SK-N-SH (cell line): ENCODE results near the gene CERS6.

Experiments used
- EP300 ChIP-seq, 2 experiments: IDR thresholded peaks; 2 replicates each; pipeline versions ENCODE4 v1.4.0 to v1.6.1; 2012; ENCODE audit warnings: borderline replicate concordance in 1 of 2, low read depth in 1 of 2, low read length in 1 of 2
- SMC3 ChIP-seq: IDR thresholded peaks from 2 replicates; pipeline ENCODE4 v1.6.1; 2012; ENCODE audit warnings: low read depth, low read length, improper control_type of control experiment
- YY1 ChIP-seq: IDR thresholded peaks from 2 replicates; pipeline ENCODE4 v1.4.0; 2012; ENCODE audit warnings: low read depth, mild to moderate bottlenecking
- TF ChIP-seq, protein P1 (sequence below): IDR thresholded peaks from 2 replicates; pipeline ENCODE4 v1.4.0; 2012; ENCODE audit warnings: low read depth
- TF ChIP-seq, protein P2 (sequence below): fragments of 200-600 bp; sonication (generic); IDR thresholded peaks from 2 replicates; pipeline ENCODE4 v1.6.1; 2017; ENCODE audit warnings: antibody characterized with exemption, mild to moderate bottlenecking, moderate library complexity

DNA sequence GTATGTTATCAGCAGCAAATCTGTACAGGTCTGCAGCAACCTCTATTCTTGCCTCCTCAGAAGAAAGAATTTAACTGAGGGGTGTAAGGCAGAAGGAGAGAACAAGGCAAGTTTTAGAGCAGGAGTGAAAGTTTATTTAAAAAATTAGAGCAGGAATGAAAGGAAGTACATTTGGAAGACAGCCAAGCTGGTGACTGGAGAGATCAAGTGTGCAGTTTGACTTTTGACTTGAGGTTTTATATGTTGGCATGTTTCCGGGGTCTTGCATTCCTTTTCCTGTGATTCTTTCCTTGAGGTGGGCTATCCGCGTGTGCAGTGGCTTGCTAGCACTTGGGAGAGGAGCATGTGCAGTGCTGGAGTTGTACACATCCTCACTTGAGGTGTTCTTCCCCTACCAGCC lies 16.5 kb upstream of the CERS6 start:
- TF ChIP-seq, protein P1, sequence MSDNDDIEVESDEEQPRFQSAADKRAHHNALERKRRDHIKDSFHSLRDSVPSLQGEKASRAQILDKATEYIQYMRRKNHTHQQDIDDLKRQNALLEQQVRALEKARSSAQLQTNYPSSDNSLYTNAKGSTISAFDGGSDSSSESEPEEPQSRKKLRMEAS: no peak
- no peak for TF ChIP-seq EP300 (IDR thresholded peaks at IDR 0.05; ENCODE audit: borderline replicate concordance in 1 of 2, low read depth in 1 of 2, low read length in 1 of 2)
- TF ChIP-seq, protein P2, sequence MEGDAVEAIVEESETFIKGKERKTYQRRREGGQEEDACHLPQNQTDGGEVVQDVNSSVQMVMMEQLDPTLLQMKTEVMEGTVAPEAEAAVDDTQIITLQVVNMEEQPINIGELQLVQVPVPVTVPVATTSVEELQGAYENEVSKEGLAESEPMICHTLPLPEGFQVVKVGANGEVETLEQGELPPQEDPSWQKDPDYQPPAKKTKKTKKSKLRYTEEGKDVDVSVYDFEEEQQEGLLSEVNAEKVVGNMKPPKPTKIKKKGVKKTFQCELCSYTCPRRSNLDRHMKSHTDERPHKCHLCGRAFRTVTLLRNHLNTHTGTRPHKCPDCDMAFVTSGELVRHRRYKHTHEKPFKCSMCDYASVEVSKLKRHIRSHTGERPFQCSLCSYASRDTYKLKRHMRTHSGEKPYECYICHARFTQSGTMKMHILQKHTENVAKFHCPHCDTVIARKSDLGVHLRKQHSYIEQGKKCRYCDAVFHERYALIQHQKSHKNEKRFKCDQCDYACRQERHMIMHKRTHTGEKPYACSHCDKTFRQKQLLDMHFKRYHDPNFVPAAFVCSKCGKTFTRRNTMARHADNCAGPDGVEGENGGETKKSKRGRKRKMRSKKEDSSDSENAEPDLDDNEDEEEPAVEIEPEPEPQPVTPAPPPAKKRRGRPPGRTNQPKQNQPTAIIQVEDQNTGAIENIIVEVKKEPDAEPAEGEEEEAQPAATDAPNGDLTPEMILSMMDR: no peak
- no peak for TF ChIP-seq YY1
- no peak for TF ChIP-seq SMC3
